ENCODE data around the gene STARD13. TPM values are rescaled to one million over a fixed set of nuclear protein-coding genes. Genes with fewer than 3 reads are reported as not detected.
A peak's percentile ranks its signal among the peaks of the same experiment; 100 is the strongest.

Gene STARD13
- total RNA-seq, 1 experiment from 2014 or later = 11.3 TPM

DNA sequence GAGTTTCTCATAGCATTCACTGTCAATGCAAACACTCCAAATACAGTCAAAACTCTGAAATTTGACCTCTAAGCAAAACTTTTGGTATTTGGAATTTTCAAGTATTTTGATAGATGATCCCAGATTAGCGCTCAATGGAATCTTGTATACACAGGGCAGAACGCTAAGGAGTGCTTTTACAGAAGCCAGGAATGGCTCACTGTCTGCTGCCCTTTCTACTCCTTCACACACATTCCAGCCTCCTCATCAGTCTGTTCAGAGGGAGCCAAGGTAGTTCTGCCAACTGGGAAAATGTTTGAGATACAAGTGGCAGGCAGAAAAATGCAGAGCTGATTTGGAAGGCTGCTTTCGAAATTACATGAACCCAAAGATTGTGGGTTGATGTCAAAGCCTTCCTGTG, 4.4 kb upstream of the STARD13 start:
- peaks cover 11% of the 10 kb centered on the region for H3K4me1 Mint-ChIP-seq (ENCODE audit: low read depth, unreplicated experiment)
- no peaks in the 10 kb centered on the region for H3K27me3 Mint-ChIP-seq (ENCODE audit: unreplicated experiment)
- TF ChIP-seq CTCF (IDR thresholded peaks at IDR 0.05; ENCODE audit: unreplicated experiment) = no peak
- H3K36me3 Mint-ChIP-seq (ENCODE audit: insufficient read depth, unreplicated experiment) = peaks cover 13% of the 10 kb centered on the region
- CTCF ChIA-PET = no interaction called here
- BruUV-seq (replicated peaks) = no TSS peak
- DNase-seq = no peak
- intact Hi-C loops (cut with micrococcal nuclease; ENCODE audit: unreplicated experiment) = loop anchor here (10.0 kb wide), 1 partner anchor 155 kb away; no protein-coding TSS in a partner anchor
- no peak overlapping the region for H3K27ac Mint-ChIP-seq (ENCODE audit: unreplicated experiment)
- H3K9me3 Mint-ChIP-seq (ENCODE audit: low read depth, unreplicated experiment) = no peaks in the 10 kb centered on the region
- no peak overlapping the region for H3K4me3 Mint-ChIP-seq (ENCODE audit: low read depth, unreplicated experiment)

DNA sequence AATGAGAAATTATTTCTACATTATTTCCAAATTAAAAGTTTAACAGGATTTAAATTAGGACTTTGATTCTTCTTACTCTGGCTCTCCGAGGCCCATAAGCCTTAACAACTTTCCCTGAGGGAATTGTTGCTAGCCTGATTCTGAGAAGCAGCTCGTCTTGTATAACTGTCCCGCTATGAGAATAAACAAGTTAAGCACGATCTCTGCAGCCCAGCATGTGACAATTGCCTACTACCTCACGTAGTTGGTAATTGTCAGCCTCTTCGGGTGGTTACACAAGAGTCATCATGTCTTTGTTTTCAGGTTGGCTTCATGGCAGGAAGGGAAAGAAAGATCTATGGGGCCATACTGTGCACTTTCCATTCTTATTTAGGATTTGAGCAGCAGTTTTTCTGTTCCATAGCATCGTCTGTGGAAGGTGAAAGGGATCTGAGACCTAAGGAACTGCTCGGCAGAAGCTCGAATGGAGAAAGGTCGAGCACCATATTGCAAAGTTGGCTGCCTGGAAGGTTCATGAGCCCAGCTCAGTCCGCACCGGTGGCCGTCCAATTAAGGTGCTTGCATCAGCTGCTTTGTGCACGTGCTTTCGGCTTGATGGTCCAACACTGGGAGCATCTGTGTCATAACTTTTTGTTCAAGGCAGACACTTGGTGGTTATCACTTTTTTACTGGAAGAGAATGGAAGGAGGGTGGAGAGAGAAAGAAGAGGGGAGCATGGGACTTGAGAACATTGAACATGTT, 1.8 kb upstream of the STARD13 start:
- Mint-ChIP-seq H3K36me3 (ENCODE audit: insufficient read depth, unreplicated experiment) (peaks cover 20% of the 10 kb centered on the region), H3K9me3 (ENCODE audit: low read depth, unreplicated experiment) (no peaks in the 10 kb centered on the region), H3K27me3 (ENCODE audit: unreplicated experiment) (no peaks in the 10 kb centered on the region), H3K27ac (ENCODE audit: unreplicated experiment) (no peak overlapping the region), H3K4me3 (ENCODE audit: low read depth, unreplicated experiment) (no peak overlapping the region), H3K4me1 (ENCODE audit: low read depth, unreplicated experiment) (peaks cover 19% of the 10 kb centered on the region)
- intact Hi-C loops (cut with micrococcal nuclease; ENCODE audit: unreplicated experiment) = loop anchor here (10.0 kb wide), 1 partner anchor 157 kb away; no protein-coding TSS in a partner anchor
- BruUV-seq (replicated peaks) = no TSS peak
- CTCF ChIA-PET = no interaction called here
- no peak for TF ChIP-seq CTCF (IDR thresholded peaks at IDR 0.05; ENCODE audit: unreplicated experiment)
- DNase-seq = no peak

GRCh38 chr13:33286128-33286527, 573 bp upstream of the STARD13 start:
- intact Hi-C loops (cut with micrococcal nuclease; ENCODE audit: unreplicated experiment) = loop anchor here (10.0 kb wide), 1 partner anchor 159 kb away; no protein-coding TSS in a partner anchor
- CTCF ChIA-PET = interaction anchor here (1.1 to 1.4 kb wide), 2 partner anchors 82 to 257 kb away, joined by 5 to 6 read pairs; no protein-coding TSS in a partner anchor
- BruUV-seq (replicated peaks) = no TSS peak
- Mint-ChIP-seq H3K4me1 (ENCODE audit: low read depth, unreplicated experiment) (peaks cover 31% of the 10 kb centered on the region), H3K9me3 (ENCODE audit: low read depth, unreplicated experiment) (no peaks in the 10 kb centered on the region), H3K27ac (ENCODE audit: unreplicated experiment) (peak overlapping the region; percentile 95), H3K4me3 (ENCODE audit: low read depth, unreplicated experiment) (peak overlapping the region; percentile 83), H3K36me3 (ENCODE audit: insufficient read depth, unreplicated experiment) (peaks cover 20% of the 10 kb centered on the region), H3K27me3 (ENCODE audit: unreplicated experiment) (no peaks in the 10 kb centered on the region)
- no peak for DNase-seq
- TF ChIP-seq CTCF (IDR thresholded peaks at IDR 0.05; ENCODE audit: unreplicated experiment) = no peak

GRCh38 chr13:33284916-33285315, 639 bp downstream of the STARD13 start:
- Mint-ChIP-seq H3K36me3 (ENCODE audit: insufficient read depth, unreplicated experiment) (peaks cover 20% of the 10 kb centered on the region), H3K9me3 (ENCODE audit: low read depth, unreplicated experiment) (no peaks in the 10 kb centered on the region), H3K27ac (ENCODE audit: unreplicated experiment) (peak overlapping the region; percentile 95), H3K4me1 (ENCODE audit: low read depth, unreplicated experiment) (peaks cover 43% of the 10 kb centered on the region), H3K27me3 (ENCODE audit: unreplicated experiment) (no peaks in the 10 kb centered on the region), H3K4me3 (ENCODE audit: low read depth, unreplicated experiment) (peak overlapping the region; percentile 83)
- CTCF ChIA-PET = interaction anchor here (0.7 to 1.4 kb wide), 3 partner anchors 18 to 258 kb away, joined by 3 to 6 read pairs (median 5); no protein-coding TSS in a partner anchor
- no TSS peak for BruUV-seq (replicated peaks)
- TF ChIP-seq CTCF (IDR thresholded peaks at IDR 0.05; ENCODE audit: unreplicated experiment) = no peak
- DNase-seq = no peak
- intact Hi-C loops (cut with micrococcal nuclease; ENCODE audit: unreplicated experiment) = loop anchor here (2.0 to 10.0 kb wide), 2 partner anchors 50 to 160 kb away; no protein-coding TSS in a partner anchor

Measured in Calu3 (cell line).